Heart right ventricle (tissue), 16 donors: ENCODE data around the gene CEP290. TPM values are rescaled to one million over a fixed set of nuclear protein-coding genes. Genes with fewer than 3 reads are reported as not detected.
"Not testable (repeated sequence)": the region's sequence is repeated elsewhere in the genome, so short reads cannot be mapped to it uniquely, and the experiment has no call there.

ENCODE experiments used
- ATAC-seq, 8 donors: fragments of 200-7000 bp; cut with Tn5 transposase; one replicate each; pipeline ENCODE4 v1.9.1; 2020; ENCODE audit warnings: mild to moderate bottlenecking in 8 of 8, moderate library complexity in 8 of 8, moderate number of reproducible peaks in 1 of 8
- DNase-seq, 2 donors: peaks; one replicate each; pipeline ENCODE4 v3.0.0-alpha.2; 2020
- H3K27ac ChIP-seq, 10 donors: fragments of 200-600 bp; sonication (generic) in 2 of 10; one replicate each; pipeline versions ENCODE4 v1.5.0 to v1.8.0; 2020 to 2022; ENCODE audit warnings: mild to moderate bottlenecking in 3 of 10
- H3K27me3 ChIP-seq, 7 donors: fragments of 200-600 bp; one replicate each; pipeline ENCODE4 v1.8.0; 2021 to 2022; ENCODE audit warnings: mild to moderate bottlenecking in 2 of 7
- H3K36me3 ChIP-seq, 9 donors: fragments of 200-600 bp; sonication (generic) in 1 of 9; one replicate each; pipeline versions ENCODE4 v1.5.0 to v1.8.0; 2020 to 2022; ENCODE audit warnings: mild to moderate bottlenecking in 2 of 9
- H3K4me1 ChIP-seq, 9 donors: fragments of 200-600 bp; sonication (generic) in 1 of 9; one replicate each; pipeline versions ENCODE4 v1.5.0 to v1.8.0; 2020 to 2022; ENCODE audit warnings: mild to moderate bottlenecking in 4 of 9
- H3K4me3 ChIP-seq, 10 donors: fragments of 200-600 bp; sonication (generic) in 2 of 10; one replicate each; pipeline versions ENCODE4 v1.5.0 to v1.8.0; 2020 to 2022; ENCODE audit warnings: mild to moderate bottlenecking in 7 of 10, moderate library complexity in 2 of 10
- H3K9me3 ChIP-seq, 11 donors: fragments of 200-600 bp in 10 of 11; sonication (generic) in 2 of 11; one replicate each; pipeline versions ENCODE4 v1.5.0 to v1.8.0; 2013 to 2022; ENCODE audit warnings: mild to moderate bottlenecking in 2 of 11, control low read depth in 1 of 11, moderate library complexity in 1 of 11
- WGBS, 2 donors: extraction: QIAGEN DNeasy Blood & Tissue Kit; methylation state at CpG; one replicate each; pipeline ENCODE4 v1.1.7; 2013; ENCODE audit warnings: inconsistent platforms in 1 of 2; 5-methylcytosine and 5-hydroxymethylcytosine counted together
- intact Hi-C, 10 donors: fragments of 100-400 bp; cut with DNase I; formaldehyde crosslinking; loops; one replicate each; pipeline versions ENCODE4 v1.11.1 to v1.14.2; 2022
- polyA plus RNA-seq, 2 donors: library from polyadenylated mRNA; stranded (reverse); fragments of 200-250 nt; gene quantifications; one replicate each; pipeline ENCODE4 v1.2.3, GENCODE V29; 2013
- total RNA-seq, 10 donors: library from RNA; stranded (reverse); fragmentation: NEBNext Ultra II Directional in 3 of 10; extraction: Animal tissue kit (Norgen Biotek cat#: 25700) in 3 of 10; gene quantifications; one replicate each; pipeline versions ENCODE4 v1.2.1 to v1.2.4, GENCODE V29; 2021 to 2023
- TF ChIP-seq, protein P1 (sequence below), 9 donors: fragments of 200-600 bp; sonication (generic) in 2 of 9; IDR thresholded peaks; one replicate each; pipeline versions ENCODE4 v1.5.0 to v1.8.0; 2021 to 2022; ENCODE audit warnings: antibody characterized with exemption in 9 of 9, mild to moderate bottlenecking in 5 of 9, moderate library complexity in 1 of 9
- donor health status: Arrhythmogenic right ventricular cardiomyopathy.
- donor health status: ischemic (EF 13 %, LVEDD 7.1; RV severe dilation, severe dysfunction).
- donor health status: healthy with polysubstance abuse.
- donor health status: DM: no; HTN: yes; CAD: no.
- donor health status: DM: no; HTN: no; CAD: no.
- donor health status: ischemic (EF 25% LVEDD 6.9; RV normal size, moderate dysfunction).
- donor health status: ischemic (EF 25% LVEDD 5.7; RV mildly dilated, moderate dysfunction).
- donor health status: healthy.
- donor health status: DM: yes; HTN: yes; CAD: no.
- donor health status: Ischemic cardiomyopathy.
- donor health status: ischemic (EF 35%, LVEDD 5.7; RV mildly dilated, moderate dysfunction).
- donor health status: nonischemic (EF 11% LVEDD 7.7; RV severe dilation, severe dysfunction).
- donor health status: DM: yes; HTN: yes; CAD: no.
- donor health status: PGD.
- donor health status: ischemic (EF 29% LVEDD 5.4; RV normal size, mild dysfunction).
- donor health status: nonischemic (EF 23%, LVEDD 6.1; RV moderate dilation, normal function).

CEP290 gene
- total and polyA plus RNA-seq, 12 donors, result 2.6 to 10.9 (median 7.7) TPM

DNA sequence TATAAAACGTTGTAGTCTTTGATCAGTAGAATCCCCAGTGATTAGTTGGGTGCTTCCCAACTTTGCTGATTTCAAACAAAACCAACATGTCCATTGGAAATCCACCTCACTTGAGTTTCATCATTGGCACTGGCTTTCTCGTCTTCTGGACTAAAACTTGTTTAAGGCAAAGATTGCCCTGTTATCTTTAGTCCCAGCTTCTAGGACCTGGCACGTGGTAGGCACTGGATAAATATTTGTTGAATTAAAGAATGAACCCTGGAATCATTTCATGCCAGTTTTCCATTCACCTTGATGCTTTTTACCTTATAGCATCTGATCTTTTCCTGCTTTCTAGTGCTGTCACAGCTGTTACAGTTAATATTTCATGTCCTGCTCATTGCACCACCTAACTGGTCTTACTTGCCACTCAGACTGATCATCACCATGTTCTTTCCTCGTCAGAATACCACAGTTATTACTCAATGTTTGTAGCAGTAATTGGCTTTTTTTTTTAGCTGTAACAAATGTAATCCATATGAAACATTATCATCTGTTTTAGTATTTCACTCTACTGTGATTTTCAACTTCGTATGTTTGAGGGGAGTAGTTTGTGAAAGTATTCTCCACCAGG lies 105.4 kb downstream of the CEP290 start:
- Histone ChIP-seq H3K4me3 (peak overlapping the region in 9 of 10 donors; percentile 67 to 97 (median 83)), H3K4me1 (peaks cover 0 to 39% (median 22%) of the 10 kb centered on the region in 9 donors), H3K9me3 (no peaks in the 10 kb centered on the region), H3K36me3 (peaks cover 0 to 8% (median 0%) of the 10 kb centered on the region in 9 donors), H3K27ac (no peak overlapping the region), H3K27me3 (no peaks in the 10 kb centered on the region)
- ATAC-seq (no peak), DNase-seq (no peak)
- TF ChIP-seq, protein P1, sequence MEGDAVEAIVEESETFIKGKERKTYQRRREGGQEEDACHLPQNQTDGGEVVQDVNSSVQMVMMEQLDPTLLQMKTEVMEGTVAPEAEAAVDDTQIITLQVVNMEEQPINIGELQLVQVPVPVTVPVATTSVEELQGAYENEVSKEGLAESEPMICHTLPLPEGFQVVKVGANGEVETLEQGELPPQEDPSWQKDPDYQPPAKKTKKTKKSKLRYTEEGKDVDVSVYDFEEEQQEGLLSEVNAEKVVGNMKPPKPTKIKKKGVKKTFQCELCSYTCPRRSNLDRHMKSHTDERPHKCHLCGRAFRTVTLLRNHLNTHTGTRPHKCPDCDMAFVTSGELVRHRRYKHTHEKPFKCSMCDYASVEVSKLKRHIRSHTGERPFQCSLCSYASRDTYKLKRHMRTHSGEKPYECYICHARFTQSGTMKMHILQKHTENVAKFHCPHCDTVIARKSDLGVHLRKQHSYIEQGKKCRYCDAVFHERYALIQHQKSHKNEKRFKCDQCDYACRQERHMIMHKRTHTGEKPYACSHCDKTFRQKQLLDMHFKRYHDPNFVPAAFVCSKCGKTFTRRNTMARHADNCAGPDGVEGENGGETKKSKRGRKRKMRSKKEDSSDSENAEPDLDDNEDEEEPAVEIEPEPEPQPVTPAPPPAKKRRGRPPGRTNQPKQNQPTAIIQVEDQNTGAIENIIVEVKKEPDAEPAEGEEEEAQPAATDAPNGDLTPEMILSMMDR (IDR thresholded peaks at IDR 0.05), result no peak
- intact Hi-C loops, result loop anchor here in 1 of 10 donors (1.0 kb wide), 1 partner anchor 20 kb away; no protein-coding TSS in a partner anchor
- 28 to 34% methylated on average over 5 of the region's 5 CpGs for WGBS, 2 donors

DNA sequence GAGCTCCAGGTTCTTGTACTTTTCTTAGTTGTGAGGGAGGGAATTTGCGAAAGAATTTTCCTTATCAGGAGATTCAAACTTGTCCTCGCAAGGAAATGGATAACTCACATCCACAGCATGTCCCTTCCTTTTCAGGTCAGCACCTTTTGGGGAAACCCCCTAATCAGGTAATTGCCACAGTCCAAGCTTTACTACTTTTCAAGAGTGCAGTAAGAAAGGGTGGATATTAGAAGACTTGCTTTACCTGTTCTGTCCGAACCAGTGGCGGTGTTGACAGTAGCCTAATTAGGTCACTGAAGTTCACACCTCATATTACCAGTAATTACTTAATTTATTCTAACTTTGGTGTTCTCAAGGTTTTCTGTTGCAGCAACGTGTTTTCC lies 106.0 kb downstream of the CEP290 start:
- intact Hi-C loops, result loop anchor here in 1 of 10 donors (1.0 kb wide), 1 partner anchor 20 kb away; no protein-coding TSS in a partner anchor
- ATAC-seq (peak in 4 of 8 donors; percentile 3 to 25 (median 14)), DNase-seq (no peak)
- Histone ChIP-seq H3K4me3 (peak overlapping the region; percentile 58 to 97 (median 80)), H3K4me1 (peaks cover 0 to 39% (median 22%) of the 10 kb centered on the region in 9 donors), H3K27me3 (no peaks in the 10 kb centered on the region), H3K27ac (peak overlapping the region in 9 of 10 donors; percentile 42 to 83 (median 75)), H3K9me3 (no peaks in the 10 kb centered on the region), H3K36me3 (peaks cover 0 to 4% (median 0%) of the 10 kb centered on the region in 9 donors)
- TF ChIP-seq, protein P1 (IDR thresholded peaks at IDR 0.05), result no peak
- WGBS, 2 donors, result 4 to 7% methylated on average over 5 of the region's 5 CpGs

DNA sequence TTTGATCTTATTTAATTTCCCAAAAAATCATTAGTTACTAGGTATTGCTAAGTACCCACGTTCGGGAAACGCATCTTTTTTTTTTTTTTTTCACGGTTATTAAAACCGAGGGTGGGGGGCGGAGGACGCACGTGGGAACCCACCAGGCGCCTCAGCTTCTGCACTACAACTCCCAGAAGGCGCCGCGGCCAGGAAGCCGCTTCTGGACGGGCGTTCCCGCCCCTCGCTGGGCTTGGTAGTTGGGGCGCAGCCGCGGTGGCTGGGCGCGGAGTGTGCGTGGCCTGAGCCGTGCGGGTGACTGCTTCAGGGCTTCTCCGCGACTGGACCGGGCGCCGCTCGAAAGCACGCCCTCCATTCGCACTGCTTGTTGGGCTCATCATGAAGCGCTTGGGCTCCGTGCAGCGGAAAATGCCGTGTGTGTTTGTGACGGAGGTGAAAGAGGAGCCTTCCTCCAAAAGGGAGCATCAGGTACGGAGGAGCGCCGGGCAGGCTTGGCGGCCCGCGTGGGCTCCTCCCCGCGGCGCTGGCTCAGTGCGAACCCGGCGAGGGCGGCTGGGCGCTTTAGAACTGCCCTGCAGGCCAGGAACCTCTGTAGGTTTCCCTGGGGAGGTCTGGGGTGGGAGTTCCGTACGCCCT lies 106.5 kb downstream of the CEP290 start:
- Histone ChIP-seq H3K27ac (peak overlapping the region in 9 of 10 donors; percentile 42 to 83 (median 75)), H3K9me3 (no peaks in the 10 kb centered on the region), H3K36me3 (no peaks in the 10 kb centered on the region), H3K4me1 (peaks cover 0 to 39% (median 22%) of the 10 kb centered on the region in 9 donors), H3K4me3 (peak overlapping the region; percentile 58 to 97 (median 80)), H3K27me3 (no peaks in the 10 kb centered on the region)
- TF ChIP-seq, protein P1 (IDR thresholded peaks at IDR 0.05), result no peak
- peak; percentile 88 to 90 for DNase-seq
- WGBS, 2 donors, result 0% methylated on average over 54 of the region's 54 CpGs
- ATAC-seq, result peak; percentile 99 to 100 (median 100)
- intact Hi-C loops, result no loop called here

DNA sequence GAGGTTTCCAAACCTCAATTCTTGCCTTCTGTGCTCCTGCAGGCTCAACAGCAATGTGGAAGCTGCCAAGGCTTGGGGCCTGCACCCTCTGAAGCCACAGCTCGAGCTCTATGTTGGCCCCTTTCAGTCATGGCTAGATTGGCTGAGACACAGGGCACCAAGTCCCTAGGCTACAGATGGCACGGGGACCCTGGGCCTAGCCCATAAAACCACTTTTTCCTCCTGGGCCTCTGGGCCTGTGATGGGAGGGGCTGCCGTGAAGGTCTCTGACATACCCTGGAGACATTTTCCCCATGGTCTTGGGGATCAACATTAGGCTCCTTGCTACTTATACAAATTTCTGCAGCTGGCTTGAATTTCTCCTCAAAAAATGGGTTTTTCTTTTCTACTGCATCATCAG lies 110.7 kb downstream of the CEP290 start:
- ATAC-seq, DNase-seq, H3K27me3 ChIP-seq, H3K27ac ChIP-seq, H3K36me3 ChIP-seq, H3K9me3 ChIP-seq, H3K4me3 ChIP-seq, intact Hi-C loops: not testable (repeated sequence)
- 87 to 92% methylated on average over 3 of the region's 3 CpGs for WGBS, 2 donors
- peaks cover 0 to 13% (median 10%) of the 10 kb centered on the region in 9 donors for H3K4me1 ChIP-seq
